ENCODE measurements around the gene TENT4B.

The TENT4B gene

GRCh38 chr16:50256604-50257003 is 103.5 kb downstream of the TENT4B start:
- DNase-seq (ENCODE audit: low read depth in 3 of 3), result no peak

- DNase-seq (ENCODE audit: low read depth in 3 of 3), result no peak
These were observed 104.8 kb downstream of the TENT4B start for GRCh38 chr16:50257876-50258275.

GRCh38 chr16:50259334-50260205 is 106.5 kb downstream of the TENT4B start:
- no peak for DNase-seq (ENCODE audit: low read depth in 3 of 3)

- no peak for DNase-seq (ENCODE audit: low read depth in 3 of 3)
These were observed 107.4 kb downstream of the TENT4B start for GRCh38 chr16:50260206-50261159.

GRCh38 chr16:50261160-50261706 is 108.1 kb downstream of the TENT4B start:
- no peak for DNase-seq (ENCODE audit: low read depth in 3 of 3)

- no peak for DNase-seq (ENCODE audit: low read depth in 3 of 3)
These were observed 108.7 kb downstream of the TENT4B start for GRCh38 chr16:50261707-50262235.

GRCh38 chr16:50263060-50263909 is 110.2 kb downstream of the TENT4B start:
- no peak for DNase-seq (ENCODE audit: low read depth in 3 of 3)

- DNase-seq (ENCODE audit: low read depth in 3 of 3), result no peak
These were observed 111.1 kb downstream of the TENT4B start for GRCh38 chr16:50263940-50264929.

- no peak for DNase-seq (ENCODE audit: low read depth in 3 of 3)
These were observed 112.2 kb downstream of the TENT4B start for GRCh38 chr16:50265260-50265659.

GRCh38 chr16:50265716-50266336 is 112.7 kb downstream of the TENT4B start:
- DNase-seq (ENCODE audit: low read depth in 3 of 3), result no peak

GRCh38 chr16:50266337-50267091 is 113.4 kb downstream of the TENT4B start, which contains the start of gene ADCY7:
Gene ADCY7, plus strand, starts transcription at chr16:50266551. Its CDS starts 21,629 bp downstream, at chr16:50288180.
- peak; percentile 69 to 88 (median 72) for DNase-seq (ENCODE audit: low read depth in 3 of 3)

- DNase-seq (ENCODE audit: low read depth in 3 of 3), result no peak
These were observed 114.1 kb downstream of the TENT4B start for GRCh38 chr16:50267151-50267631.

GRCh38 chr16:50267651-50268050 is 114.5 kb downstream of the TENT4B start:
- no peak for DNase-seq (ENCODE audit: low read depth in 3 of 3)

GRCh38 chr16:50268352-50268751 is 115.2 kb downstream of the TENT4B start:
- DNase-seq (ENCODE audit: low read depth in 3 of 3), result no peak

GRCh38 chr16:50269061-50269705 is 116.1 kb downstream of the TENT4B start:
- DNase-seq (ENCODE audit: low read depth in 3 of 3), result no peak

GRCh38 chr16:50269769-50270509 is 116.8 kb downstream of the TENT4B start:
- DNase-seq (ENCODE audit: low read depth in 3 of 3), result no peak

Measured in stimulated activated CD4-positive, alpha-beta T cell treated with anti-CD3 and anti-CD28 coated beads, TNF-alpha, amount 100 ng/mL, for 24 hours (primary cell).